Liver (tissue), 9 donors: ENCODE data around the gene MPRIP. TPM values are rescaled to one million over a fixed set of nuclear protein-coding genes. Genes with fewer than 3 reads are reported as not detected.

Experiments used
- DNase-seq: peaks from one replicate; pipeline ENCODE4 v3.0.0-alpha.2; 2017; ENCODE audit warnings: low spot score
- H3K27ac ChIP-seq, 2 donors: one replicate each; pipeline ENCODE4 v1.7.0; 2013; ENCODE audit warnings: inconsistent platforms in 2 of 2, low read length in 2 of 2, control low read depth in 1 of 2, low read depth in 1 of 2, mild to moderate bottlenecking in 1 of 2
- H3K27me3 ChIP-seq, 4 donors: one replicate each; pipeline versions ENCODE4 v1.6.1 to v1.7.0; 2013; ENCODE audit warnings: low read length in 3 of 4, inconsistent platforms in 1 of 4, mild to moderate bottlenecking in 1 of 4, moderate library complexity in 1 of 4; ENCODE audit not compliant: control insufficient read depth in 4 of 4, insufficient read depth in 4 of 4
- H3K36me3 ChIP-seq, 4 donors: one replicate each; pipeline versions ENCODE4 v1.6.1 to v1.7.0; 2013; ENCODE audit warnings: low read length in 3 of 4, mild to moderate bottlenecking in 3 of 4, low read depth in 1 of 4, moderate library complexity in 1 of 4; ENCODE audit not compliant: control insufficient read depth in 4 of 4, insufficient read depth in 3 of 4
- H3K4me1 ChIP-seq, 4 donors: one replicate each; pipeline versions ENCODE4 v1.6.1 to v1.7.0; 2013; ENCODE audit warnings: low read length in 3 of 4, mild to moderate bottlenecking in 3 of 4, moderate library complexity in 1 of 4; ENCODE audit not compliant: control insufficient read depth in 4 of 4, insufficient read depth in 4 of 4
- H3K4me3 ChIP-seq, 3 donors: one replicate each; pipeline versions ENCODE4 v1.6.1 to v1.7.0; 2013; ENCODE audit warnings: low read length in 3 of 3, control low read depth in 1 of 3, low read depth in 1 of 3, mild to moderate bottlenecking in 1 of 3
- H3K9ac ChIP-seq, 2 donors: one replicate each; pipeline ENCODE4 v1.7.0; 2013; ENCODE audit warnings: low read length in 2 of 2, mild to moderate bottlenecking in 2 of 2, moderate library complexity in 2 of 2, control low read depth in 1 of 2, low read depth in 1 of 2
- H3K9me3 ChIP-seq, 4 donors: one replicate each; pipeline versions ENCODE4 v1.6.1 to v1.7.0; 2013; ENCODE audit warnings: low read length in 3 of 4; ENCODE audit not compliant: control insufficient read depth in 4 of 4
- EGR1 ChIP-seq, 2 donors: IDR thresholded peaks; 2 replicates each; pipeline ENCODE4 v1.6.1; 2016 to 2018; ENCODE audit warnings: antibody characterized with exemption in 2 of 2, low read depth in 2 of 2
- FOXA1 ChIP-seq: IDR thresholded peaks from 2 replicates; pipeline ENCODE4 v1.6.1; 2016; ENCODE audit warnings: antibody characterized with exemption
- FOXA2 ChIP-seq: IDR thresholded peaks from 2 replicates; pipeline ENCODE4 v1.6.1; 2016; ENCODE audit warnings: antibody characterized with exemption
- GABPA ChIP-seq, 2 donors: IDR thresholded peaks in 1 of 2; conservative IDR thresholded peaks in 1 of 2; 2 replicates each; pipeline ENCODE4 v1.6.1; 2016; ENCODE audit warnings: antibody characterized with exemption in 2 of 2, mild to moderate bottlenecking in 1 of 2, moderate library complexity in 1 of 2
- HNF4A ChIP-seq, 2 donors: conservative IDR thresholded peaks; 2 replicates each; pipeline ENCODE4 v1.6.1; 2016; ENCODE audit warnings: antibody characterized with exemption in 2 of 2, mild to moderate bottlenecking in 2 of 2
- HNF4G ChIP-seq: IDR thresholded peaks from 2 replicates; pipeline ENCODE4 v1.6.1; 2016; ENCODE audit warnings: antibody characterized with exemption
- JUND ChIP-seq, 2 donors: IDR thresholded peaks; 2 replicates each; pipeline ENCODE4 v1.6.1; 2016; ENCODE audit warnings: antibody characterized with exemption in 2 of 2
- NR2F2 ChIP-seq: IDR thresholded peaks from 2 replicates; pipeline ENCODE4 v1.6.1; 2016; ENCODE audit warnings: antibody characterized with exemption
- RAD21 ChIP-seq, 2 donors: IDR thresholded peaks; 2 replicates each; pipeline ENCODE4 v1.6.1; 2016; ENCODE audit warnings: antibody characterized with exemption in 2 of 2, mild to moderate bottlenecking in 2 of 2
- RXRA ChIP-seq, 2 donors: IDR thresholded peaks; 2 replicates each; pipeline ENCODE4 v1.6.1; 2017 to 2018; ENCODE audit warnings: antibody characterized with exemption in 2 of 2, mild to moderate bottlenecking in 1 of 2
- SP1 ChIP-seq: IDR thresholded peaks from 2 replicates; pipeline ENCODE4 v1.6.1; 2018; ENCODE audit warnings: antibody characterized with exemption, mild to moderate bottlenecking
- TAF1 ChIP-seq: conservative IDR thresholded peaks from 2 replicates; pipeline ENCODE4 v1.6.1; 2016; ENCODE audit warnings: antibody characterized with exemption, mild to moderate bottlenecking
- YY1 ChIP-seq: IDR thresholded peaks from 2 replicates; pipeline ENCODE4 v1.6.1; 2016; ENCODE audit warnings: antibody characterized with exemption, mild to moderate bottlenecking
- WGBS: extraction: QIAGEN DNeasy Blood & Tissue Kit; methylation state at CpG from one replicate; pipeline ENCODE4 v1.1.7; 2013; 5-methylcytosine and 5-hydroxymethylcytosine counted together
- polyA plus RNA-seq, 2 donors: library from polyadenylated mRNA; stranded (reverse) in 1 of 2; unstranded in 1 of 2; fragments of 200-250 nt in 1 of 2; fragments of >200 nt in 1 of 2; fragmentation: Nextera tagmentation in 1 of 2; extraction: Ambion mirVana in 1 of 2; gene quantifications; one replicate each; pipeline versions ENCODE4 v1.2.1 to v1.2.3, GENCODE V29; 2013 to 2015
- total RNA-seq, 2 donors: library from RNA; depleted of rRNA; stranded (reverse); fragments of >200 nt; gene quantifications; one replicate each; pipeline ENCODE4 v1.2.3, GENCODE V29; 2014
- TF ChIP-seq, protein P1 (sequence below): IDR thresholded peaks from 2 replicates; pipeline ENCODE4 v1.6.1; 2016; ENCODE audit warnings: antibody characterized with exemption
- TF ChIP-seq, protein P2 (sequence below): fragments of 150-350 bp; IDR thresholded peaks from 2 replicates; pipeline ENCODE4 v1.5.1; 2017; ENCODE audit warnings: improper control_type of control experiment, low read depth, low read length; ENCODE audit not compliant: missing input control
- TF ChIP-seq, protein P3 (sequence below): IDR thresholded peaks from 2 replicates; pipeline ENCODE4 v1.6.1; 2016; ENCODE audit warnings: antibody characterized with exemption
- TF ChIP-seq, protein P4 (sequence below): IDR thresholded peaks from 2 replicates; pipeline ENCODE4 v1.6.1; 2016; ENCODE audit warnings: antibody characterized with exemption, mild to moderate bottlenecking
- TF ChIP-seq, protein P5 (sequence below): IDR thresholded peaks from 2 replicates; pipeline ENCODE4 v1.6.1; 2016; ENCODE audit warnings: antibody characterized with exemption
- donor health status: healthy.
- donor health status: healthy.
- donor health status: healthy.
- donor health status: healthy.
- donor health status: healthy.

MPRIP gene
- total and polyA plus RNA-seq, 4 donors = 21.2 to 61.9 (median 34.7) TPM

DNA sequence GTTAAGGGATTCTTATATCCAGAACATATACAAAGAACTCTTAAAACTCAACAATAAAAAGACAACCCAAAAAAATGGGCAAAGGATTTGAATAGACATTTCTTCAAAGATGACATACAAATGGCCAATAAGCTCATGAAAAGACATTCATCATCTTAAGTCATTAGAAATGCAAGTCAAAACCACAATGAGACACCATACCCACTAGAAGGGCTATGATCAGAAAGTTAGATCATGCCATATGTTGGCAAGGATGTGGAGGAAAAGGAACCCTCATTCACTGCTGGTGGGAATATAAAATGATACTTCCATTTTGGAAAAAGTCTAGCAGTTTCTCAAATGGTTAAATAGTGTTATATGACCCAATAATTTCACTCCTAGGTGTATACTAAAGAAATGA, 154.5 kb downstream of the MPRIP start (continued):
- TF ChIP-seq, protein P1, sequence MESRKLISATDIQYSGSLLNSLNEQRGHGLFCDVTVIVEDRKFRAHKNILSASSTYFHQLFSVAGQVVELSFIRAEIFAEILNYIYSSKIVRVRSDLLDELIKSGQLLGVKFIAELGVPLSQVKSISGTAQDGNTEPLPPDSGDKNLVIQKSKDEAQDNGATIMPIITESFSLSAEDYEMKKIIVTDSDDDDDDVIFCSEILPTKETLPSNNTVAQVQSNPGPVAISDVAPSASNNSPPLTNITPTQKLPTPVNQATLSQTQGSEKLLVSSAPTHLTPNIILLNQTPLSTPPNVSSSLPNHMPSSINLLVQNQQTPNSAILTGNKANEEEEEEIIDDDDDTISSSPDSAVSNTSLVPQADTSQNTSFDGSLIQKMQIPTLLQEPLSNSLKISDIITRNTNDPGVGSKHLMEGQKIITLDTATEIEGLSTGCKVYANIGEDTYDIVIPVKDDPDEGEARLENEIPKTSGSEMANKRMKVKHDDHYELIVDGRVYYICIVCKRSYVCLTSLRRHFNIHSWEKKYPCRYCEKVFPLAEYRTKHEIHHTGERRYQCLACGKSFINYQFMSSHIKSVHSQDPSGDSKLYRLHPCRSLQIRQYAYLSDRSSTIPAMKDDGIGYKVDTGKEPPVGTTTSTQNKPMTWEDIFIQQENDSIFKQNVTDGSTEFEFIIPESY = no peak
- TF ChIP-seq, protein P2, sequence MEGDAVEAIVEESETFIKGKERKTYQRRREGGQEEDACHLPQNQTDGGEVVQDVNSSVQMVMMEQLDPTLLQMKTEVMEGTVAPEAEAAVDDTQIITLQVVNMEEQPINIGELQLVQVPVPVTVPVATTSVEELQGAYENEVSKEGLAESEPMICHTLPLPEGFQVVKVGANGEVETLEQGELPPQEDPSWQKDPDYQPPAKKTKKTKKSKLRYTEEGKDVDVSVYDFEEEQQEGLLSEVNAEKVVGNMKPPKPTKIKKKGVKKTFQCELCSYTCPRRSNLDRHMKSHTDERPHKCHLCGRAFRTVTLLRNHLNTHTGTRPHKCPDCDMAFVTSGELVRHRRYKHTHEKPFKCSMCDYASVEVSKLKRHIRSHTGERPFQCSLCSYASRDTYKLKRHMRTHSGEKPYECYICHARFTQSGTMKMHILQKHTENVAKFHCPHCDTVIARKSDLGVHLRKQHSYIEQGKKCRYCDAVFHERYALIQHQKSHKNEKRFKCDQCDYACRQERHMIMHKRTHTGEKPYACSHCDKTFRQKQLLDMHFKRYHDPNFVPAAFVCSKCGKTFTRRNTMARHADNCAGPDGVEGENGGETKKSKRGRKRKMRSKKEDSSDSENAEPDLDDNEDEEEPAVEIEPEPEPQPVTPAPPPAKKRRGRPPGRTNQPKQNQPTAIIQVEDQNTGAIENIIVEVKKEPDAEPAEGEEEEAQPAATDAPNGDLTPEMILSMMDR = no peak

DNA sequence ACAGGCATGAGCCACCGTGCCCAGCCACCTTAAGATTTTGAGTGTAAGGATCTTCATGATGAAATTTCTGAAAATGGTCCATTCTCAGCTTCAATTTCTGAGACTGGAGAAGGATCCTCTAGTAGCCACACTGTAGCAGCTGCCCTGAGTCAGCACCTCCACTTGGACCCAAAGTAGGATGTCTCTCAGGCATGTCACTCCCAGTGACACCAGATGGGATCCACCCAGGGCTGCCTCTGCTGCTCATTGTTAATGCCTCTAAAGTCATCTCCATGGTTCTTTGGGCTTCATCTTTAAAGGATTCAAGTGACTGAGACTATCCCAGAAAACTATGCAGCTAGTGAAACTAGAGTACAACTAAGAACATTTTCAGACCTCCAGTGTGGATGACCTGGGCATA, 156.0 kb downstream of the MPRIP start:
- DNase-seq = no peak
- no peak for TF ChIP-seq HNF4A (conservative IDR thresholded peaks at IDR 0.05)
- 98% methylated on average over 1 of the region's 1 CpG for WGBS

DNA sequence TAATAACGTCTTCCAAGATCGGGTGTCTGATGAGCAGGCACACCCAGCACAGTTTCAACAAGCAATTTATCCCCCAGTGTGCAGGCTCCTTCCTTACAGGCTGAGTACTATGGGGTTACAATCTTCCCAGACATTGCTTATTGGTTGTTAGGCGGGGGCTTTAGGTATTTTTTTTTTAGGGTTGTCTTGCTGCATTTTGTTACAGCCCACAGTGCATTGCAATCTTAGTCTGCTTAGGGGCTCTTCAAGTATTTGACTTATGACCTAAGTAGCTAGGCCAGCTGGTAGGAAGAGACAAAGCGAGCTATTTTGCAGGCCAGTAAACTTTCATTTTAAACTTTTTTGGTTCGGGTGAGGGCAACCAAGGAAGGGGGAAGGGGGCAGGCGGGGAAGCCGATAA, 158.1 kb downstream of the MPRIP start:
- H3K4me3 ChIP-seq = no peak overlapping the region
- no peak for TF ChIP-seq RXRA (IDR thresholded peaks at IDR 0.05)
- TF ChIP-seq, protein P3, sequence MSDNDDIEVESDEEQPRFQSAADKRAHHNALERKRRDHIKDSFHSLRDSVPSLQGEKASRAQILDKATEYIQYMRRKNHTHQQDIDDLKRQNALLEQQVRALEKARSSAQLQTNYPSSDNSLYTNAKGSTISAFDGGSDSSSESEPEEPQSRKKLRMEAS = no peak
- TF ChIP-seq, protein P2 = no peak
- TF ChIP-seq HNF4A (conservative IDR thresholded peaks at IDR 0.05) = no peak
- TF ChIP-seq, protein P1 = no peak
- no peak for TF ChIP-seq FOXA2
- TF ChIP-seq RAD21 (IDR thresholded peaks at IDR 0.05) = no peak
- TF ChIP-seq, protein P4, sequence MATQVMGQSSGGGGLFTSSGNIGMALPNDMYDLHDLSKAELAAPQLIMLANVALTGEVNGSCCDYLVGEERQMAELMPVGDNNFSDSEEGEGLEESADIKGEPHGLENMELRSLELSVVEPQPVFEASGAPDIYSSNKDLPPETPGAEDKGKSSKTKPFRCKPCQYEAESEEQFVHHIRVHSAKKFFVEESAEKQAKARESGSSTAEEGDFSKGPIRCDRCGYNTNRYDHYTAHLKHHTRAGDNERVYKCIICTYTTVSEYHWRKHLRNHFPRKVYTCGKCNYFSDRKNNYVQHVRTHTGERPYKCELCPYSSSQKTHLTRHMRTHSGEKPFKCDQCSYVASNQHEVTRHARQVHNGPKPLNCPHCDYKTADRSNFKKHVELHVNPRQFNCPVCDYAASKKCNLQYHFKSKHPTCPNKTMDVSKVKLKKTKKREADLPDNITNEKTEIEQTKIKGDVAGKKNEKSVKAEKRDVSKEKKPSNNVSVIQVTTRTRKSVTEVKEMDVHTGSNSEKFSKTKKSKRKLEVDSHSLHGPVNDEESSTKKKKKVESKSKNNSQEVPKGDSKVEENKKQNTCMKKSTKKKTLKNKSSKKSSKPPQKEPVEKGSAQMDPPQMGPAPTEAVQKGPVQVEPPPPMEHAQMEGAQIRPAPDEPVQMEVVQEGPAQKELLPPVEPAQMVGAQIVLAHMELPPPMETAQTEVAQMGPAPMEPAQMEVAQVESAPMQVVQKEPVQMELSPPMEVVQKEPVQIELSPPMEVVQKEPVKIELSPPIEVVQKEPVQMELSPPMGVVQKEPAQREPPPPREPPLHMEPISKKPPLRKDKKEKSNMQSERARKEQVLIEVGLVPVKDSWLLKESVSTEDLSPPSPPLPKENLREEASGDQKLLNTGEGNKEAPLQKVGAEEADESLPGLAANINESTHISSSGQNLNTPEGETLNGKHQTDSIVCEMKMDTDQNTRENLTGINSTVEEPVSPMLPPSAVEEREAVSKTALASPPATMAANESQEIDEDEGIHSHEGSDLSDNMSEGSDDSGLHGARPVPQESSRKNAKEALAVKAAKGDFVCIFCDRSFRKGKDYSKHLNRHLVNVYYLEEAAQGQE = no peak
- TF ChIP-seq TAF1 = no peak
- no peak for TF ChIP-seq HNF4G
- TF ChIP-seq, protein P5, sequence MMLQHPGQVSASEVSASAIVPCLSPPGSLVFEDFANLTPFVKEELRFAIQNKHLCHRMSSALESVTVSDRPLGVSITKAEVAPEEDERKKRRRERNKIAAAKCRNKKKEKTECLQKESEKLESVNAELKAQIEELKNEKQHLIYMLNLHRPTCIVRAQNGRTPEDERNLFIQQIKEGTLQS = no peak
- no peak for TF ChIP-seq YY1
- TF ChIP-seq NR2F2 = no peak
- no peak for TF ChIP-seq JUND (IDR thresholded peaks at IDR 0.05)
- TF ChIP-seq EGR1 (IDR thresholded peaks at IDR 0.05; ENCODE audit: low read depth in 2 of 2) = no peak
- TF ChIP-seq FOXA1 = no peak
- no peak for TF ChIP-seq GABPA (IDR thresholded peaks at IDR 0.05 in 1 of 2, conservative IDR thresholded peaks at IDR 0.05 in 1 of 2)
- TF ChIP-seq SP1 = no peak
- WGBS = 83% methylated on average over 7 of the region's 7 CpGs
- no peaks in the 10 kb centered on the region for H3K27me3 ChIP-seq
- H3K27ac ChIP-seq = no peak overlapping the region
- no peak for DNase-seq
- H3K9me3 ChIP-seq = no peaks in the 10 kb centered on the region
- peaks cover 1 to 7% (median 4%) of the 10 kb centered on the region in 4 donors for H3K36me3 ChIP-seq
- H3K4me1 ChIP-seq = peaks cover 6 to 22% (median 13%) of the 10 kb centered on the region in 4 donors
- H3K9ac ChIP-seq = no peak overlapping the region

More for the DNA sequence above, 156.0 kb downstream of the MPRIP start:
- peaks cover 1 to 7% (median 4%) of the 10 kb centered on the region in 4 donors for H3K36me3 ChIP-seq
- peaks cover 0 to 3% (median 1%) of the 10 kb centered on the region in 4 donors for H3K4me1 ChIP-seq
- no peaks in the 10 kb centered on the region for H3K9me3 ChIP-seq
- H3K27ac ChIP-seq = no peak overlapping the region
- H3K4me3 ChIP-seq = no peak overlapping the region
- no peak overlapping the region for H3K9ac ChIP-seq
- H3K27me3 ChIP-seq = no peaks in the 10 kb centered on the region
